Placental pericyte (primary cell): Measurements from ENCODE around the gene METTL24. TPM values are rescaled to one million over a fixed set of nuclear protein-coding genes. Genes with fewer than 3 reads are reported as not detected.

Experiments
- total RNA-seq: library from RNA; depleted of rRNA; stranded (reverse); fragments of >200 nt; gene quantifications from 2 replicates; pipeline ENCODE4 v1.2.3, GENCODE V29; 2012

Gene METTL24
- total RNA-seq: not detected in 2 replicates

GRCh38 chr6:110357664-110358552 lies at the start of gene METTL24:
TSS of gene METTL24 (minus strand) at chr6:110358349. CDS start at chr6:110358272, 77 bp downstream.

Other genes with a start within 250 kb of the METTL24 start
- 10.0 and 13.1 TPM in 2 replicates for gene WASF1, start 178.7 kb downstream of the METTL24 start, total RNA-seq
- gene CDC40, start 177.9 kb downstream of the METTL24 start, total RNA-seq: 18.2 and 23.2 TPM in 2 replicates
- gene DDO, start 57.2 kb upstream of the METTL24 start, total RNA-seq: 0.66 and 2.0 TPM in 2 replicates
- gene SLC22A16, start 118.3 kb upstream of the METTL24 start, total RNA-seq: not detected in 2 replicates